Thyroid gland (tissue), 4 donors: ENCODE results near the gene ITM2B. TPM values are rescaled to one million over a fixed set of nuclear protein-coding genes. Genes with fewer than 3 reads are reported as not detected.
A peak's percentile ranks its signal among the peaks of the same experiment; 100 is the strongest.
"Not testable (repeated sequence)": the region's sequence is repeated elsewhere in the genome, so short reads cannot be mapped to it uniquely, and the experiment has no call there.

ENCODE experiments used
- DNase-seq, 2 donors: peaks; one replicate each; pipeline ENCODE4 v3.0.0-alpha.2; 2019
- H3K27ac ChIP-seq, 3 donors: fragments of 200-600 bp; sonication (generic); 1 replicate in 2 of 3; 2 replicates in 1 of 3; pipeline ENCODE4 v1.5.1; 2016 to 2019; ENCODE audit warnings: mild to moderate bottlenecking in 1 of 3, moderate library complexity in 1 of 3
- H3K27me3 ChIP-seq: fragments of 200-600 bp; sonication (generic); one replicate; pipeline ENCODE4 v1.5.1; 2019
- H3K36me3 ChIP-seq, 2 donors: fragments of 200-600 bp; sonication (generic); one replicate each; pipeline ENCODE4 v1.5.1; 2016 to 2019
- H3K4me1 ChIP-seq, 2 donors: fragments of 200-600 bp; sonication (generic); one replicate each; pipeline ENCODE4 v1.5.1; 2017 to 2019
- H3K4me3 ChIP-seq, 3 donors: fragments of 200-600 bp; sonication (generic); replicated peaks in 1 of 3; 1 replicate in 2 of 3; 2 replicates in 1 of 3; pipeline ENCODE4 v1.5.1; 2016; ENCODE audit warnings: mild to moderate bottlenecking in 1 of 3
- H3K9me3 ChIP-seq: fragments of 200-600 bp; sonication (generic); one replicate; pipeline ENCODE4 v1.5.1; 2017
- CTCF ChIP-seq, 6 experiments: fragments of 200-600 bp in 3 of 6; fragments of 450-650 bp in 3 of 6; sonication (generic) in 3 of 6; IDR thresholded peaks; one replicate each; pipeline ENCODE4 v1.5.1; 2016 to 2019; ENCODE audit warnings: antibody characterized with exemption in 6 of 6, mild to moderate bottlenecking in 2 of 6, inconsistent platforms in 1 of 6, moderate library complexity in 1 of 6
- POLR2A ChIP-seq, 2 donors: fragments of 450-650 bp; IDR thresholded peaks; one replicate each; pipeline ENCODE4 v1.6.1; 2017; ENCODE audit warnings: antibody characterized with exemption in 2 of 2, mild to moderate bottlenecking in 2 of 2, moderate library complexity in 1 of 2
- WGBS, 2 donors: methylation state at CpG; one replicate each; pipeline ENCODE4 v1.1.5; 2017; 5-methylcytosine and 5-hydroxymethylcytosine counted together
- intact Hi-C: fragments of 100-400 bp; cut with DNase I; formaldehyde crosslinking; loops from one replicate; pipeline ENCODE4 v1.15.1; 2023
- total RNA-seq, 4 donors: library from RNA; depleted of rRNA; stranded (reverse); fragments of >200 nt; gene quantifications; one replicate each; pipeline ENCODE4 v1.2.3, GENCODE V29; 2016

Gene ITM2B
- total RNA-seq, 4 donors from 2014 or later = 550 to 716 (median 624) TPM

- WGBS, 2 donors = 8 to 9% methylated on average over 7 of the region's 7 CpGs
- intact Hi-C loops = loop anchor here (5.0 to 10.0 kb wide), 2 partner anchors 68 to 350 kb away; partner anchors contain the start of gene RB1
- Histone ChIP-seq H3K27ac (peak overlapping the region; percentile 99 to 100 (median 100)), H3K4me3 (peak overlapping the region in 2 of 3 donors; percentile 98 to 99), H3K4me1 (peaks cover 16 to 33% of the 10 kb centered on the region in 2 donors), H3K9me3 (no peaks in the 10 kb centered on the region), H3K27me3 (no peaks in the 10 kb centered on the region), H3K36me3 (no peaks in the 10 kb centered on the region)
- TF ChIP-seq CTCF (IDR thresholded peaks at IDR 0.05) (peak in 1 of 6 experiments; percentile 10), POLR2A (IDR thresholded peaks at IDR 0.05) (no peak)
- DNase-seq = no peak
Measured at GRCh38 chr13:48234566-48235340, 1.7 kb downstream of the ITM2B start.

- H3K4me3 ChIP-seq = peak overlapping the region in 2 of 3 donors; percentile 16 to 99
- peak; percentile 63 for DNase-seq
- H3K27me3 ChIP-seq = no peaks in the 10 kb centered on the region
- H3K4me1 ChIP-seq = peaks cover 16 to 33% of the 10 kb centered on the region in 2 donors
- intact Hi-C loops = loop anchor here (5.0 to 10.0 kb wide), 2 partner anchors 67 to 349 kb away; partner anchors contain the start of gene RB1
- 6 to 9% methylated on average over 7 of the region's 7 CpGs for WGBS, 2 donors
- H3K27ac ChIP-seq = peak overlapping the region; percentile 99 to 100 (median 100)
- TF ChIP-seq POLR2A (IDR thresholded peaks at IDR 0.05) = peak in 1 of 2 donors; percentile 78
- TF ChIP-seq CTCF (IDR thresholded peaks at IDR 0.05) = no peak
- H3K36me3 ChIP-seq = no peaks in the 10 kb centered on the region
- H3K9me3 ChIP-seq = no peaks in the 10 kb centered on the region
Measured at GRCh38 chr13:48235341-48236135, 2.5 kb downstream of the ITM2B start.

GRCh38 chr13:48236528-48237353 lies 3.7 kb downstream of the ITM2B start:
- DNase-seq = no peak
- H3K27ac ChIP-seq = peak overlapping the region; percentile 99 to 100 (median 100)
- intact Hi-C loops = loop anchor here (5.0 to 10.0 kb wide), 2 partner anchors 66 to 348 kb away; partner anchors contain the start of gene RB1
- no peaks in the 10 kb centered on the region for H3K9me3 ChIP-seq
- H3K4me1 ChIP-seq = peaks cover 16 to 39% of the 10 kb centered on the region in 2 donors
- WGBS, 2 donors = 23 to 27% methylated on average over 3 of the region's 3 CpGs
- peaks cover 0 to 3% of the 10 kb centered on the region in 2 donors for H3K36me3 ChIP-seq
- TF ChIP-seq CTCF (IDR thresholded peaks at IDR 0.05) (no peak), POLR2A (IDR thresholded peaks at IDR 0.05) (no peak)
- no peak overlapping the region for H3K4me3 ChIP-seq
- H3K27me3 ChIP-seq = no peaks in the 10 kb centered on the region

GRCh38 chr13:48239369-48239768 lies 6.4 kb downstream of the ITM2B start:
- not testable (repeated sequence) for H3K27me3 ChIP-seq, H3K27ac ChIP-seq, H3K36me3 ChIP-seq, H3K4me3 ChIP-seq, DNase-seq, H3K9me3 ChIP-seq
- WGBS, 2 donors = 83 to 95% methylated on average over 6 of the region's 6 CpGs
- intact Hi-C loops = loop anchor here (5.0 to 10.0 kb wide), 2 partner anchors 63 to 345 kb away; partner anchors contain the start of gene RB1
- peaks cover 13 to 47% of the 10 kb centered on the region in 2 donors for H3K4me1 ChIP-seq

- no peaks in the 10 kb centered on the region for H3K9me3 ChIP-seq
- TF ChIP-seq CTCF (IDR thresholded peaks at IDR 0.05) (no peak), POLR2A (IDR thresholded peaks at IDR 0.05) (no peak)
- no peak for DNase-seq
- peaks cover 13 to 39% of the 10 kb centered on the region in 2 donors for H3K4me1 ChIP-seq
- H3K27ac ChIP-seq = no peak overlapping the region
- H3K36me3 ChIP-seq = peaks cover 0 to 3% of the 10 kb centered on the region in 2 donors
- H3K27me3 ChIP-seq = no peaks in the 10 kb centered on the region
- 74 to 76% methylated on average over 4 of the region's 4 CpGs for WGBS, 2 donors
- intact Hi-C loops = no loop called here
- no peak overlapping the region for H3K4me3 ChIP-seq
Measured at GRCh38 chr13:48241651-48242050, 8.6 kb downstream of the ITM2B start.
